ENCODE results near the gene C10orf71.

DNA sequence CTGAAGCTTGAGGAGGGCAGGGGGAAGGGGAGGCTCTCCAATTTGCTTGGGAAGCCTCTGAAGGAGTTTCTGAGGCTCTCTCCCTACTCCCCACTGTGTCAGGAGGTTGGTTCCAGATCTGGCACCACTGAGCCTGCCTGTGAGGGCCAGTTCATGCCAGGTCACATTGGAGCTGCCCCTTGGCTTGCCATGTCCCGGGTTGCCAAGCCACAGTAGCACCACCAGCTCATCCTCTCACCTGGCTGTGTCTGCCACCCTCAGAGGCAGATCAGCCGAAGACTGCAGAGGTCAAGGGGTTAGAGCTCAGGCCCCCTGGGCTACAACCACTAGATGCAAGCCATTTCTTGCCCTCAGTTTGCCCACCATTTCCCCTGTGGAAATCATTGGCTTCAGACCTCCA, 3.1 kb downstream of the C10orf71 start:
- TF ChIP-seq, protein P1, sequence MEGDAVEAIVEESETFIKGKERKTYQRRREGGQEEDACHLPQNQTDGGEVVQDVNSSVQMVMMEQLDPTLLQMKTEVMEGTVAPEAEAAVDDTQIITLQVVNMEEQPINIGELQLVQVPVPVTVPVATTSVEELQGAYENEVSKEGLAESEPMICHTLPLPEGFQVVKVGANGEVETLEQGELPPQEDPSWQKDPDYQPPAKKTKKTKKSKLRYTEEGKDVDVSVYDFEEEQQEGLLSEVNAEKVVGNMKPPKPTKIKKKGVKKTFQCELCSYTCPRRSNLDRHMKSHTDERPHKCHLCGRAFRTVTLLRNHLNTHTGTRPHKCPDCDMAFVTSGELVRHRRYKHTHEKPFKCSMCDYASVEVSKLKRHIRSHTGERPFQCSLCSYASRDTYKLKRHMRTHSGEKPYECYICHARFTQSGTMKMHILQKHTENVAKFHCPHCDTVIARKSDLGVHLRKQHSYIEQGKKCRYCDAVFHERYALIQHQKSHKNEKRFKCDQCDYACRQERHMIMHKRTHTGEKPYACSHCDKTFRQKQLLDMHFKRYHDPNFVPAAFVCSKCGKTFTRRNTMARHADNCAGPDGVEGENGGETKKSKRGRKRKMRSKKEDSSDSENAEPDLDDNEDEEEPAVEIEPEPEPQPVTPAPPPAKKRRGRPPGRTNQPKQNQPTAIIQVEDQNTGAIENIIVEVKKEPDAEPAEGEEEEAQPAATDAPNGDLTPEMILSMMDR (IDR thresholded peaks at IDR 0.05), result no peak
- no peak for TF ChIP-seq POLR2A (IDR thresholded peaks at IDR 0.05)

Measured in testis (tissue), 2 donors.